GM10248 (cell line): ENCODE measurements around the gene VSTM2L.
"Not testable (repeated sequence)": the region's sequence is repeated elsewhere in the genome, so short reads cannot be mapped to it uniquely, and the experiment has no call there.

Experiments used
- CTCF ChIA-PET: fragments of 300-600 bp; sonication (Branson Sonifier 250); formaldehyde crosslinking; extraction: SDS; loops from one replicate; lab custom pipeline; 2021; ENCODE audit warnings: antibody characterized with exemption; lab: Yijun Ruan, JAX
- POLR2A ChIA-PET: fragments of 350-650 bp; sonication (Branson Sonifier 250); formaldehyde crosslinking; extraction: SDS; loops from one replicate; lab custom pipeline; 2020; ENCODE audit warnings: antibody characterized with exemption; lab: Yijun Ruan, JAX
- DNase-seq: peaks from one replicate; pipeline ENCODE4 v3.0.0; 2012; ENCODE audit errors: extremely low spot score
- TF ChIP-seq, protein P1 (sequence below): IDR thresholded peaks from 2 replicates; pipeline ENCODE4 v1.5.1; 2012; ENCODE audit warnings: mild to moderate bottlenecking, low read depth; ENCODE audit errors: extremely low read depth, missing control alignments, control extremely low read depth

Gene VSTM2L, protein sequence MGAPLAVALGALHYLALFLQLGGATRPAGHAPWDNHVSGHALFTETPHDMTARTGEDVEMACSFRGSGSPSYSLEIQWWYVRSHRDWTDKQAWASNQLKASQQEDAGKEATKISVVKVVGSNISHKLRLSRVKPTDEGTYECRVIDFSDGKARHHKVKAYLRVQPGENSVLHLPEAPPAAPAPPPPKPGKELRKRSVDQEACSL

DNA sequence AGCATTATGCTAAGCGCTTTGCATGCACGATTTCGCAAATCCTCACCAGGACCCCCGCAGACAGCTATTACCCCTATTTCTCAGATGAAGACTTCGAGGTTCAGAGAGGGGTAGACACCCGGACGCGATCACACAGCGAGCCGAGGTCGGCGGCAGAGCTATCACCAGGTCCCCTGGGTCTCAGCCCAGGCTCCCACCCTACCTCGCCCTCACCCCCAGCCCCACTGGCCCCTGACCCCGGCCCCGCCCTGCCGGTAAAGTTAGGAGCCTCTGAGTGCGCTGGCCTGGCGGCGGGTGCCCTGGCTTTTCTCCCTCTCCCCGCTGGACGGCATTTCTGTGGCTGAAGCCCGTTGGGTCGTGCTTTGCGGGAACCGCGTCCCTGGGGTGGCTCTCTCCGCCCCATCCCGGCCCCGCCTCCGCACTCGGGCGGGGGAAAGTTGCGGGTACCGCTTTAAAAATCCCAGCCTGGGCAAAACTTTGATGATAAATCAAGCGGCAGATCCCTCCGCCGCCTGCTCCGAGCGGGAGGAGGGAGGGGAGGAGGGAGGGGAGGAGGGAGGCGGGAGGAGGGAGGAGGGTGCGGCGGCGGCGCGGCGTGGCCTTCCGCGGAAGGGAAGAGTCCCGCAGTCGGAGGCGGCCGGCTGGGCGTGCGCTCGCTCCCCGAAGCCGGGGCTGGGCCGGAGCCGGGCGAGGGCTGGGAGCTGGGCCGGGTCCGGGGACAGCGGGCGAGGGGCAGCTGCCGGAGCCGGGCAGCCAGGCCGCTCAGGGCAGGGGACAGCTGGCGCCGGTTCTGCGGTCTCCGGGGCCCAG, at the start of gene VSTM2L:
Gene VSTM2L, plus strand, starts transcription at position 624 of the 810 bp plus-strand sequence. CDS start 224 bp downstream, outside the sequence.
- TF ChIP-seq, protein P1, sequence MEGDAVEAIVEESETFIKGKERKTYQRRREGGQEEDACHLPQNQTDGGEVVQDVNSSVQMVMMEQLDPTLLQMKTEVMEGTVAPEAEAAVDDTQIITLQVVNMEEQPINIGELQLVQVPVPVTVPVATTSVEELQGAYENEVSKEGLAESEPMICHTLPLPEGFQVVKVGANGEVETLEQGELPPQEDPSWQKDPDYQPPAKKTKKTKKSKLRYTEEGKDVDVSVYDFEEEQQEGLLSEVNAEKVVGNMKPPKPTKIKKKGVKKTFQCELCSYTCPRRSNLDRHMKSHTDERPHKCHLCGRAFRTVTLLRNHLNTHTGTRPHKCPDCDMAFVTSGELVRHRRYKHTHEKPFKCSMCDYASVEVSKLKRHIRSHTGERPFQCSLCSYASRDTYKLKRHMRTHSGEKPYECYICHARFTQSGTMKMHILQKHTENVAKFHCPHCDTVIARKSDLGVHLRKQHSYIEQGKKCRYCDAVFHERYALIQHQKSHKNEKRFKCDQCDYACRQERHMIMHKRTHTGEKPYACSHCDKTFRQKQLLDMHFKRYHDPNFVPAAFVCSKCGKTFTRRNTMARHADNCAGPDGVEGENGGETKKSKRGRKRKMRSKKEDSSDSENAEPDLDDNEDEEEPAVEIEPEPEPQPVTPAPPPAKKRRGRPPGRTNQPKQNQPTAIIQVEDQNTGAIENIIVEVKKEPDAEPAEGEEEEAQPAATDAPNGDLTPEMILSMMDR: no peak
- ChIA-PET CTCF (interaction anchor here (0.7 to 2.1 kb wide), 12 partner anchors 8 to 319 kb away, joined by 3 to 12 read pairs (median 4); no protein-coding TSS in a partner anchor), POLR2A (no interaction called here)
- peak; percentile 45 for DNase-seq

DNA sequence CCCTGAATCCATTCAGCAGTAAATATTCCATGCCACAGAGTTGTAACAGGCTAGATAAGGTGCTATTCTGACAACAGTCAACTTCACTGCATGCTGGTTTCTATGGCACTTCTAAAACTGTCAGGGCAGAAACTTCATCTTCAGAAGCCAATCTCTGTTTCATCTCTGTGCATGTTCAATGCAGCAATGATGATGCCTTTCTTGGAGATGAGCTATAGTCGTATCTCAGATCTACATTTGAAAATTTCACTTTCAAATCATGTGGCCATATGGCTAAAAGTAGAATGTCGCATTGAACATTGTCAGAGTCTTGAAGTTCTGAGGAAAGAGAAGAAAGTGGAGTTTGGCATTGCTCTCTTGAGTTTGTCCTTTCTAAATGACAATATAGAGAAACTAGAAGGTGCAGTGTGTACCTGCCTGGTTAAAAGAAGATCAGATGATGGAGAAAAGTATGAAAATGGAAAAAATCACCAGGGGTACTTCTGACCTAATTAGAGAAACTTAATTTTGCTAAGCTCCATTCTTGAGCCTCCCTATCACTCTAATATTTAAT, 49.0 kb upstream of the VSTM2L start:
- POLR2A ChIA-PET: no interaction called here
- DNase-seq: peak; percentile 46
- CTCF ChIA-PET: interaction anchor here (0.8 to 1.8 kb wide), 2 partner anchors 29 to 246 kb away, joined by 3 to 4 read pairs; no protein-coding TSS in a partner anchor
- TF ChIP-seq, protein P1: no peak

DNA sequence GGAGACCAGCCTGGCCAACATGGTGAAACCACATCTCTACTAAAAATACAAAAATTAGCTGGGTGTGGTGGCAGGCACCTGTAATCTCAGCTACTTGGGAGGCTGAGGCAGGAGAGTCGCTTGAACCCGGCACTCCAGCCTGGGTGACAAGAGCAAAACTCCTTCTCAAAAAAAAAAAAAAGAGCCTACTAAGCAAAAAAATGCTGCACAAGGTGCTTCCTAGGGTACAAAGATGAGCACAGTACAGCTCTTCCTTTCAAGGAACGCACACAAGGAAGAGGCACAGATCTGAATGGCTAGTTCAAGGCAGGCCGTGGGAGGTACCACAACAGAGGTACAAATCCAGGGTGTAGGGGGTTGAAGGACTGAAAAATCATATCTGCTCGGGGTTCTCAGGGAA, 46.9 kb upstream of the VSTM2L start:
- DNase-seq, POLR2A ChIA-PET: not testable (repeated sequence)
- CTCF ChIA-PET: interaction anchor here (1.8 kb wide), 1 partner anchor 27 kb away, joined by 4 read pairs; no protein-coding TSS in a partner anchor

DNA sequence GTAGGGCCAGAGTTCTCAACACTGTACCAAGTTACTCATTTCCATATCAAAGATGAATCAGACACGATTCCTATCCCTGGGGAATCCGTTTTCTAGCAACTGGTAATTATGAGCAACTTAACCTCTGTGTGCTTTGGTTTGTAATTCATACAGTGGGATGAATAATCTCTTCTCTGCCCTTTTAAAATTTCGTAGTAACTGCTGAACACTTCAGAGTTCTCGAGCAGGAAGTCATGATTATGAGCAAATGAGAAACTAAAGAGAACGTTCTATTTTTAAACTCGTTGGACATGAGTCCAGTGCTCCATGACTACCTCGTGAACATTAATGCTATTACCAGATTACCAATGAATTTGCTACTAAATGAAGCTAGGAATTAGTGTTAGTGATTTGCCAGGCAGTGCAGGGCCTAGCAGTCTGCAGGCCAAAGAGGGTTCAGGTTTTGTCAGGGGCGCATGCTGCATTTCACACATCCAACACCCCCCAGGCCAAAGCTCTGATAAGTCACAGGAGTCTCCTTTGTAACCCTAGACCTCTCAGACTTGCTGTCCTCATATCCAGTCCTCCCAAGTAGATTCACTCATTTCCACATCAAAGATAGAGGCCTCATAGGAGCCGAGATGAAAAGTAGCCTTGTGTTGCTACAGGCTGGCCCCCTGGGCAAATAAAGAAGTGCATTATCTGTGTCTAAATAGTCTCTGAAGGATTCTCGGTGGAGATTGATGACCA, 45.8 kb upstream of the VSTM2L start:
- POLR2A ChIA-PET: no interaction called here
- CTCF ChIA-PET: interaction anchor here (1.7 kb wide), 1 partner anchor 12 kb away, joined by 3 read pairs; no protein-coding TSS in a partner anchor
- no peak for DNase-seq
- TF ChIP-seq, protein P1: no peak

DNA sequence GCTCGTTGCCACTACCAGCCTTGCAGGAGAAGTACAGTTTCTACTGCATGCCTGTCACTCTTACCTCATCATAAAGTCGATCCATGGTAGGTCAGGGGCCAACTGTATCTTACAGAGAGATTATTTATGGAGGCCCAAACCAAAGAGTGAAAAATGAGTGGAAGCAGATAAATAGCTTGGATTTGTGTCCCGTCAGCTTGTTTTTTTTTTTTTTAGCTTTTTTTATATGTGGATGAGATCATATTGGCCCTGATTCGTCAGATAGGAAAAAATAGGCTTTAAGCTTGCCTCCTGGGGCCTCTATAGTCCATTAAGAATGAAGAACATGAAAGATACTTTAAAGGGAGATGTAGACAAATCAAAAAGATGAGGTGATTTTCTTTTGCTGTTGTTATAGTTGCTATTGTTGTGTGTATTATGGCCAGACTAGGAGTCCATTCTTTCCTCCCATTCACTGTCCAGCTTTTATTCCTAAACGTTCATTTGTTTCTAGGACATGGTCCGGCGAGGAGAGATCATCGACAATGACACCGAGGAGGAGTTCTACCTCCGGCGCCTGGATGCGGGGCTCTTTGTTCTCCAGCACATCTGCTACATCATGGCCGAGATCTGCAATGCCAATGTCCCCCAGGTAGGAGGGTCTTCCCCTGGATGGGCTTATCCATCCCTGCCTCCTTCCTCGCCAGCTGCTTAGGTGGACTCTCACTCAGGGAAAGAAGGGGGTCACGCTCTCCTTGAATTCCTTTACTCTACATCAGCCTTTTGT, 43.3 kb upstream of the VSTM2L start:
- POLR2A ChIA-PET: no interaction called here
- DNase-seq: no peak
- TF ChIP-seq, protein P1: no peak
- CTCF ChIA-PET: interaction anchor here (0.6 to 1.2 kb wide), 3 partner anchors 9 to 120 kb away, joined by 3 to 4 read pairs (median 3); no protein-coding TSS in a partner anchor

DNA sequence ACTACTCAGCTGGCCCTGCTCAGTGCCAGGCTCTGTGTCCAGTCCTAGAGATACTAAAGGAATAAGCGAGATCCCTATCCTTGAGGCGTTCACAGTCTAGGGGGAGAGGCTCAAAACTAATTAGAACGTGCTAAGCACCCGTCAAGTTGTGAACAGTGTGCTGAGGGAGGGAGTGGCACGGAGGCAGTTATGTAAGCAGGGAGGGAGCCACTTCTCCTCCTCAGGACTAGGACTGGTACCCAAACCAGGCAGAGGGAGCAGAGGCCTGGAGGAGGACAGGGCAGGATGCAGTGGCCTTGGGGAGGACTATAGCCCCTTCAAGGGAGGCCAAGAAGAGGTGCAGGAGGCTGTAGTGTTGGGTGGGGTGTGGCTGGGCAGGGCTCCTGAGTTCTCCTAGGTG, 39.6 kb upstream of the VSTM2L start:
- TF ChIP-seq, protein P1: no peak
- ChIA-PET POLR2A (no interaction called here), CTCF (no interaction called here)
- DNase-seq: no peak
